Omental fat pad (tissue), 4 donors: Measurements from ENCODE around the gene B3GALT5. TPM values are rescaled to one million over a fixed set of nuclear protein-coding genes. Genes with fewer than 3 reads are reported as not detected.

Source experiments
- ATAC-seq: fragments of 150-250 bp; one replicate; pipeline ENCODE4 v1.9.1; 2016; ENCODE audit warnings: mild to moderate bottlenecking, moderate library complexity; ENCODE audit not compliant: low FRiP score
- DNase-seq: peaks from one replicate; pipeline ENCODE4 v3.0.0-alpha.2; 2019; ENCODE audit warnings: low spot score
- total RNA-seq, 4 donors: library from RNA; depleted of rRNA; stranded (reverse); fragments of >200 nt; gene quantifications; one replicate each; pipeline ENCODE4 v1.1.0, GENCODE V29; 2016
- TF ChIP-seq, protein P1 (sequence below), 3 donors: fragments of 450-650 bp; IDR thresholded peaks; one replicate each; pipeline ENCODE4 v1.5.1; 2016 to 2017; ENCODE audit warnings: antibody characterized with exemption in 3 of 3, mild to moderate bottlenecking in 3 of 3, moderate library complexity in 2 of 3

B3GALT5 gene
- total RNA-seq, 4 donors from 2014 or later = not detected

DNA sequence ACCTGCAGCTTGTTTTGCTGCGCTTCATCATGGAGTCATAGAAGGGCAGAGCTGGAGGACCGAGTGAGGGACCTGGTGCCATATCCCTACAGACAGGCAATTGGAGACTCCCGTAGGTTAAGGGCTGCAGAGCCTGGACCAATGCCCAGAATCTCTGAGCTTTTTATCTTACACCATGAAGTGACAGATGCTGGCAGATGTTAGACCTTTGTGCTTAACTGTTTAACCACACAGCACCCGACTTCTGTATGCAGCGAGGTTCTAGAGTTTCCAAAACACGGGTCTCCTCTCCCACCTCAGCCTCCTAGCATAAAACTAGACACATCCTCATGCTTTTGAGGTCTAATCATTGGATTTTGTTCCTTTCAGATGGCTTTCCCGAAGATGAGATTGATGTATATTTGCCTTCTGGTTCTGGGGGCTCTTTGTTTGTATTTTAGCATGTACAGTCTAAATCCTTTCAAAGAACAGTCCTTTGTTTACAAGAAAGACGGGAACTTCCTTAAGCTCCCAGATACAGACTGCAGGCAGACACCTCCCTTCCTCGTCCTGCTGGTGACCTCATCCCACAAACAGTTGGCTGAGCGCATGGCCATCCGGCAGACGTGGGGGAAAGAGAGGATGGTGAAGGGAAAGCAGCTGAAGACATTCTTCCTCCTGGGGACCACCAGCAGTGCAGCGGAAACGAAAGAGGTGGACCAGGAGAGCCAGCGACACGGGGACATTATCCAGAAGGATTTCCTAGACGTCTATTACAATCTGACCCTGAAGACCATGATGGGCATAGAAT lies 47.6 kb downstream of the B3GALT5 start:
- DNase-seq = no peak
- TF ChIP-seq, protein P1, sequence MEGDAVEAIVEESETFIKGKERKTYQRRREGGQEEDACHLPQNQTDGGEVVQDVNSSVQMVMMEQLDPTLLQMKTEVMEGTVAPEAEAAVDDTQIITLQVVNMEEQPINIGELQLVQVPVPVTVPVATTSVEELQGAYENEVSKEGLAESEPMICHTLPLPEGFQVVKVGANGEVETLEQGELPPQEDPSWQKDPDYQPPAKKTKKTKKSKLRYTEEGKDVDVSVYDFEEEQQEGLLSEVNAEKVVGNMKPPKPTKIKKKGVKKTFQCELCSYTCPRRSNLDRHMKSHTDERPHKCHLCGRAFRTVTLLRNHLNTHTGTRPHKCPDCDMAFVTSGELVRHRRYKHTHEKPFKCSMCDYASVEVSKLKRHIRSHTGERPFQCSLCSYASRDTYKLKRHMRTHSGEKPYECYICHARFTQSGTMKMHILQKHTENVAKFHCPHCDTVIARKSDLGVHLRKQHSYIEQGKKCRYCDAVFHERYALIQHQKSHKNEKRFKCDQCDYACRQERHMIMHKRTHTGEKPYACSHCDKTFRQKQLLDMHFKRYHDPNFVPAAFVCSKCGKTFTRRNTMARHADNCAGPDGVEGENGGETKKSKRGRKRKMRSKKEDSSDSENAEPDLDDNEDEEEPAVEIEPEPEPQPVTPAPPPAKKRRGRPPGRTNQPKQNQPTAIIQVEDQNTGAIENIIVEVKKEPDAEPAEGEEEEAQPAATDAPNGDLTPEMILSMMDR (IDR thresholded peaks at IDR 0.05) = no peak
- no peak for ATAC-seq

DNA sequence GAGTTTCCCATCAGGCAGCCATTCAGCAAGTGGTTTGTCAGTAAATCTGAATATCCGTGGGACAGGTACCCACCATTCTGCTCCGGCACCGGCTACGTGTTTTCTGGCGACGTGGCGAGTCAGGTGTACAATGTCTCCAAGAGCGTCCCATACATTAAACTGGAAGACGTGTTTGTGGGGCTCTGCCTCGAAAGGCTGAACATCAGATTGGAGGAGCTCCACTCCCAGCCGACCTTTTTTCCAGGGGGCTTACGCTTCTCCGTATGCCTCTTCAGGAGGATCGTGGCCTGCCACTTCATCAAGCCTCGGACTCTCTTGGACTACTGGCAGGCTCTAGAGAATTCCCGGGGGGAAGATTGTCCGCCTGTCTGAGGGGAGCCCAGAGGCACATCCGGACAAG lies 48.4 kb downstream of the B3GALT5 start:
- DNase-seq (no peak), ATAC-seq (no peak)
- TF ChIP-seq, protein P1 (IDR thresholded peaks at IDR 0.05) = no peak

DNA sequence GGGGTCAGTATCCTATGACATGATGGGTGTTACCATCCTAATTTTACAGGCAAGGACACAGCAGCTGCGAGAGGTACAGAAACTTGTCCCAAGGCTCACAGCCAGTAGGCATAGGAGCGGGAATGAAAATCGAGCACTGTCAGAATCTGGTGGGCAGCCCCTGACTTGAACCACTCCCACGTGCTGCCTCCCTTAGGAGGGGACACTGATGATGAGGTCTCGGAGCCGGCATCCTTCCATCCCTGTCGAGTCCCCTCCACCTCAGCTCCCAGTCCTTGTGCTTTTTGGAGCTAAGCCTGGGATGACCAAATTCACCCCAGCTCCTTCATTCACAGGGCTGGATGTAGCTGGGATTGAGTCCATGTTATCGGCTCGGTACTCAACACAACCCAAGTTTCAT lies 49.0 kb downstream of the B3GALT5 start:
- ATAC-seq (no peak), DNase-seq (no peak)
- TF ChIP-seq, protein P1 (IDR thresholded peaks at IDR 0.05) = no peak

DNA sequence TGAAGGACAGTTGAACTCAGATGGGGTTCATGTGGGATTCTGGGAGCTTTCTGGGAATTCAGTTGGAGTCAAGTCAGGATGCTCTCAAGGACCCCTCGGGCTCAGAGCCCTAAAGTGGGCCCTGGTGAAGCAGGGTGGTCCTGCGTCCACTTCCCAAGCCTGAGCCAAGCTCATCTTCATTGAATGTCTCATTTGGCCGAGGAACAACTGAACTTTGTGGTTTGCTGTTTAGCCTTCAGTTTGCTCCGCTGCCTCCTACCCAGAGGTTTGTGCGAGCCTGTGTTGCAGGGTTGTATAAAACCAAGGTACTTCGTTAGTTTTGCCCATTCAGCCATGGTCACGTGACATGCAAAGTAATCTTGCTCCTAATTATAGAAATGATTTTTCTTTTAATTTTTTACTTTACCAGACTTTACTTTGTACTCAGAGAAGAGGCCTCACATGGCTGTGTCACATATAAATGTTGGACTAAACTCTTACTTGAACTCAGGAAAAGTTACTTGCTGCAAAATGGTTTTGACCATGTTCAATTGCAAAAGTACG lies 49.7 kb downstream of the B3GALT5 start:
- DNase-seq = no peak
- TF ChIP-seq, protein P1 (IDR thresholded peaks at IDR 0.05) = no peak
- no peak for ATAC-seq

DNA sequence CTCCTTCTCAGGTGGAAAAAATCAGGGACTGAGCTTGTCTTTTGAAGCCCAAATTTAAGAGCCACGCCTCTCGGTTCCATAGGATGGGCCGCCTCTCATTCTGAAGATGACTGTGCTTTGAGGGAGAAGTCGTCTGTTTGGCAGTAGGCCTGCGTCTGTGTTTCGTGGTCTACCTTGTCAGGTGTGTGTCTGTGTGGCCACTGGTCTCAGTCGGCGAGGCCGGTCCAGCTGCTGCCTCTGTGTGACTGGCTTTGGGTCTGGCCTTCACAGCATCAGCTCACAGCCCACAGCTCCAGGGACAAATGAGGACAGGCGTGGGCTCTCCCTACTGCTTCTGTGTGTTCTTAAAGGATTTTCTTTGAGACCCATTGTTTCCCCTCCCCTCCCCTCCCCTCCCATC lies 50.3 kb downstream of the B3GALT5 start:
- TF ChIP-seq, protein P1 (IDR thresholded peaks at IDR 0.05) = no peak
- ATAC-seq (no peak), DNase-seq (no peak)

DNA sequence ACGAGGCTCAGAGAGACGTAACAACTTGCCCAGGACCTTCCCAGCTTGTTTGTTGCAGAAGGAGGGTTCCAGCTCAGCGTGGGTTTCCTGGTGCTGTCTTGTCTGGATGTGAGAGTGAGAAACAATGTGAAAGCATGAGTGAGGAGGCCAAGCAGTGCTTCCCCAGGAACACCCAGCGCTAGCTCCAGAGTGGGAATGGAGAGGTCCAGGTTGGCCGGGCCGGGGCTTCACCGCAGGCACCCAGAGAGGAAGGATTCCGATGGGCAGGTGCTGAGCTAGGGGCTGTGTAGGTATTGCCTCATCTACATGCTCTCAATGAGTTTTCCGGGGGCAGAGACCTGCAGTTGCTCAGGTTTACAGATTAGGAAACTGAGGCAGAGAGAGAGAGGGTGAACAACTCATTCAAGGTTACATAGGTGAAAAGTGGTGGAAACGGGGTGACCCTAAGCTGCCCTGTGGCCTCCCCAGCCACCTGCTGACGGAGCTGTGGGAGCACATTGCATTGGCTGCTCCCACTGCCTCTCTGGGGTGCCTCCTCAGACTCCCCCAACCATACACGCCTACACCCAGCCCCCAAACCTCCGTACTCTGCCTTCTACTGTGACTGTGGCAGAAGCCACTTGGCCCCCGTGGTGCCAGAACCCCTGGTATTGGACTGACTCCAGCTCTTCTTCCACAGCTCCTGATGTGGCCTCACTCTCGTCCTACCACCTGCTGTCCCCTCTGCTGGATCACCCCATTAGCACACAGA lies 51.2 kb downstream of the B3GALT5 start:
- TF ChIP-seq, protein P1 (IDR thresholded peaks at IDR 0.05) = no peak
- ATAC-seq = no peak
- no peak for DNase-seq
